SU-DHL-6 (cell line): ENCODE measurements around the gene FAM186B.

Experiments used
- CTCF ChIP-seq: fragments of 200-600 bp; sonication (generic); IDR thresholded peaks from one replicate; pipeline ENCODE4 v1.5.1; 2017; ENCODE audit warnings: antibody characterized with exemption, mild to moderate bottlenecking, low read length, moderate library complexity; ENCODE audit not compliant: insufficient read depth, poor library complexity, severe bottlenecking
- EZH2phosphoT487 ChIP-seq: fragments of 200-600 bp; sonication (generic), shearing (Covaris generic); conservative IDR thresholded peaks from 2 replicates; pipeline ENCODE4 v1.6.1; 2018; ENCODE audit warnings: mild to moderate bottlenecking, antibody characterized with exemption, low read length, moderate library complexity, mixed read lengths

DNA sequence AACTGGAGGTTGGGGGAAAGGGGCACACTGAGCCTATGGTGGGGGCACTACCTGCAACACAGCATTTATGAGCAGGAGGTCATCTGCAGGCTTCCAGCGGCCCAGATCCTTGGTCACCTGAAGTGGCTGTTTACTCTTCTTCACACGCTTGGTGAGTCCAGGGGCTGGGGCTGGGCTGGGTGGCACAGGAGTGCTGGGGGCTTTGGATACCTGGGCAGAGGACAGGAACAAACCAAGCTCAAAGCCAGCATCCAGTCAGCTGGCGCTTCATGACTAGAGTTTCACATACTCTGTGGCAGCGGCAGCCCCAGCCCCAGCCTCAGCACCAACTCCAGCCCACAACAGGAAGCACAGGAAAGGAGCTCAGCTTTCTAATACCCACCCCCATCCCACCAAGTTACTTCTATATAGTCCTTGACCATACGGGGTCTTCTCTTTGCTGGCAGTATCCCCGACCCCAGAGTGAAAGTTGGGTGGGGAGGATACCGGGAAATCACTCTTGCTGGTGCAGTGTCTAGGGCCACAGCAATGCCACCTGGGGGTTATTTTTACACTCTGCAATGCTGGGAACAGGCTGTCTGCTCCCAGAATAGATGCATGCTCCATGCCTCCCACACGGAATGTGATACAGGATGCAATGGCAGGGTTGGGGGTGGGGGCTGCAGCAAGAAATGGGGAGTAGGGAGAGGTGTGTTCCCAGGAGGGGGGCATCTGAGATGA, 40.6 kb downstream of the FAM186B start:
- no peak for TF ChIP-seq EZH2phosphoT487
- no peak for TF ChIP-seq CTCF
